Measurements from ENCODE around the gene KCNK17.
A peak's percentile ranks its signal among the peaks of the same experiment; 100 is the strongest.

Gene KCNK17, protein sequence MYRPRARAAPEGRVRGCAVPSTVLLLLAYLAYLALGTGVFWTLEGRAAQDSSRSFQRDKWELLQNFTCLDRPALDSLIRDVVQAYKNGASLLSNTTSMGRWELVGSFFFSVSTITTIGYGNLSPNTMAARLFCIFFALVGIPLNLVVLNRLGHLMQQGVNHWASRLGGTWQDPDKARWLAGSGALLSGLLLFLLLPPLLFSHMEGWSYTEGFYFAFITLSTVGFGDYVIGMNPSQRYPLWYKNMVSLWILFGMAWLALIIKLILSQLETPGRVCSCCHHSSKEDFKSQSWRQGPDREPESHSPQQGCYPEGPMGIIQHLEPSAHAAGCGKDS

DNA sequence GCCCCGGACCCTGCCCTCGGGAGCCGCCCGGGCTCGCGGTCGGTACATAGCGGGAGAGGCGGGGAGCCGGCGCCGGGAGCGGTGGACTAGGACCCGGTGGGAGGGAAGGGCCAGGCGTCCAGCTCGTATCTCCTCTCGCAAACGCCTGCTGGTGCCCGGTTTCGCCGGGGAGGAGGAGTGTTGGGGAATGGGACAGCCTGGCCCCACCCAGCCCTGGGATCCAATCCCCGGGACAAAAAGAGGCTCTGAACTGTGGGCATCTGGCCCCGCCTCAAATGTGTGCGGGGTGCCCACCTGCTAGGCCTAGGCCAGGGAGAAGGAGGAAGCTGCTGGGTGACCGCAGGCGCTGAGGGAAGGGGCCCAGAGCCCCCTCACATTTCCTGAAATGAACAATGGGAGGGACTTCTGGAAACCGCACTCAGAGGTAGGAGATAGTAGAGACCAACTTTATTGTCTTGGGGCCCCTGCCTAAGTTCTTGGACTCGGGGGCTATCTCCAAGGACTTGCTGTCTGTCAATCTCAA lies at the start of gene KCNK17:
Gene KCNK17, minus strand, starts transcription at position 147 of the 523 bp plus-strand sequence. Its CDS starts 99 bp downstream, at position 48.
- no peak for DNase-seq (ENCODE audit: low spot score)

DNA sequence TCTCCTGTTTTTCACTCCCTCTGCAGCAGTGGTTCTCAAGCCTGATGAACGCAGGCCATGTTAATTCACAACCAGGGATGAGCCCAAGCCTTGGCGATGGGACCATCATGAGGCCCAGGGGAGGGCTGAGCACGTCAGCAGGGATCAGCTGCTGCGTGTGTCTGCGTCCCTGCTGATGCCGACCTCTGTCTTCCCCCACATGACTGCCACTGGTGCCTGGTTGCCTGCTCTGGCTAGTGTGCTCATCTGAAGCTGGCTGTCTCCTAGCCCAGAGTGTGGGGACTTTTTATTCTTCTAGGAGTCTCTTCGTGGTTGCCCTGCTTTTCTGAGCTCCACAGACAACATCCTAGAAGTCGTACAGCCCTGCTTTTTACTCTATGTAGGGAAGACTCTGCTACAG lies 49.1 kb upstream of the KCNK17 start:
- DNase-seq (ENCODE audit: low spot score): no peak

DNA sequence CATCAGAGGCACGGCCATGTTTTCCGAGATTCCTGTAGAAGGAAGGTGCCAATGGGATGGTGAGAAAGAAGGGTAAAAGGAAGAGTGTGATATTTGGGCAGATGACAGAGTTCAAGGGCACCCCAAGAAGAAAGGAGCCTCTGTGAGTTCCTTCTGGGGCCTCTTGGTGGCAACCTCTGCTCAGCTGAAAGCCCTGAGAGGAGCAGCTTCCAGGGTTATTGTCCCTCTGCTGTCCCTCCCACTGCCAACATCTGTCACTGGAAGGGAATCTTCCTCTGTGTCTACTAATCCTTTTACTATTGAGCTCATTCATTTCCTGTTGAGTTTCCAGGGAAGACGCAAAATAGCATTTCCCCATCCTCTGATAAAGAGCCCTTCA lies 48.3 kb upstream of the KCNK17 start:
- DNase-seq (ENCODE audit: low spot score): peak; percentile 42

DNA sequence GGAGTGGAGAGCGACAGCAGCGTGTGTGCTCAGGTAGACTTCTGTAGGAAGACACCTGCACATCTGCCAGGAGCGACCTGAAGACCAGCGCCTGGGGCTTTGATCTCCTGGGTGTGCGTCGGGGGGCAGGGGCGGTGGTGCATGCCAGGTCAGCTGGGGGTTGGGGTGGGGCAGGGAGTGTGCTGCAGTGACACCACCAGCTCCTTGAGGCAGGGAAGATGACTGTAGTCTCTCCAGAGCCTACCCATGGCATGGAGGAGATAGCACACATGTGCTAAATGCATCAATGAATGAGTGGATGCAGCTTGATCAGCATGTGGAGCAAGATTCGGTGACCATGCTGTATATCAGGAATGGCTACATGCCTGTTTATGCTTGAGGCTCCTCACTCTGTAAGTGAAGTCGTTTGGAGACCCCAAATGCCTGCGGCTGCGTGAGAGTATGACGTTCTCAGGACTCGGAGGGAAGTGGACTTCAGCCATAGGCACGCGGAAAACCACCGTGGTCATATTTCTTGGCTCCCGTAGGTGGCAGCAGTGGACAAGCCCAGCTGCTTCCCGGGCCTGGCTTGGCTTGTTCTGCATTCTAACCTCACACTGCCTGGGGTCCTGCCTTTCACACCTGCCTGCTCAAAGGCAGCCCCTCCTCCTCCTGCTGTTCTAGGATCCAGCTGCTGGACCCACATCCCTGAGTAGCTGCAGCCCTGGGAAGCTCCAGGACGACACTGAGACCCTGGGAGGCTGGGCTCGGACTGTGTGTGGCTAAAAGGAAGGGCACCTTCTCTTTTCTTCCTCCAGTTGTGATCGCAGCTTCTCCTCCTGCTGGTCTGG lies 47.7 kb upstream of the KCNK17 start:
- DNase-seq (ENCODE audit: low spot score): peak; percentile 92

DNA sequence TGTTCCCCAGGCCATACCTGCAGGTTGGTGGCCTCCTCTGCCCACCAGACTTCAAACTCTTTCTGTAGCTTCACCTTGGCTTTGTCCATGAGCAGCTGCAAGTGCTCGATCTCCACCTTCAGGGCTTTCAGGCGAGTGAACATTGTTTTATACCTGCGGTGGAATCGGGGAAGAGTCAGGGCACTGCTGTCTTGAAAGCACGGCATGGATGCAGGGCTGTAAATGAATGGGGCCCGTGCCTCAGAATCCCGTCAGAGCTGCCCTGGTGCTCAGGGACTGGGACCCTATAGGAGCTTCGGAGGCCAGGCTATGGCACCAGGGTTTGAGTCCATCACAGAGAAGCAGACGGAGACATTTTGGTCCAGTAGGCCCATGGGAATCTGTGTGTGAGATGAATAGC lies 46.2 kb upstream of the KCNK17 start:
- DNase-seq (ENCODE audit: low spot score): no peak

DNA sequence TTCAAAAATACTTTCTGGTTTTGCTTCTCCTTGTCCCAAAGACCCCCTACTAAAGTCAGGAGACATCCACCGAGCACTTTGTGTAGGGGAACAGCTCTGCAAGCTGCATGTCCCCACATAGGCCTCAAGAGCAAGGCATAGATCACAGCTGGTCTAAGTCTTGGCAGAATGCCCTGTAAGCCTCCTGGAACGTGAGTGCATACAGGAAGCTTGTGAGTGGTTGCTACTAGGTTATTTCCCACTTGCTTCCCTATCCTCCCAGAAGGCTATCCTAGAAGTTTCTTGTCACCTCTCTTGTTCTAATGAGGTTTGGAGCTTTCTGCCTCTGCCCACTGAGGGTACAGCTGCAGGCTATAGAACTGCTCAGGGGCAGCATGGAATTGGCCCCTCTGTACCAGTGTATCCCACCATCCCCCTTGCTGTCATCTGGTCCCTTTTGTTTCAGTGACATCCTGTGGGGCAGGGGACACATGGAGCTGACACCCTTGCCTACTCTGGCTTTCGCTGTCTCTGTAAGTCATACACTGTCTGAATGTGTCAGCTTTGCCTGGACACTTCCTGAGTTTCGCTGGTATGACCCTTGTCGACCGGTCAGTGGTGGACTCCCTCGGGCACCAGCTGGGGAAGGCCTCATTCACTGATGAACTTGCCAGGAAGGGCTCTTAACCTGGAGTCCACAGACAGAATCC lies 43.9 kb upstream of the KCNK17 start:
- peak; percentile 29 for DNase-seq (ENCODE audit: low spot score)

DNA sequence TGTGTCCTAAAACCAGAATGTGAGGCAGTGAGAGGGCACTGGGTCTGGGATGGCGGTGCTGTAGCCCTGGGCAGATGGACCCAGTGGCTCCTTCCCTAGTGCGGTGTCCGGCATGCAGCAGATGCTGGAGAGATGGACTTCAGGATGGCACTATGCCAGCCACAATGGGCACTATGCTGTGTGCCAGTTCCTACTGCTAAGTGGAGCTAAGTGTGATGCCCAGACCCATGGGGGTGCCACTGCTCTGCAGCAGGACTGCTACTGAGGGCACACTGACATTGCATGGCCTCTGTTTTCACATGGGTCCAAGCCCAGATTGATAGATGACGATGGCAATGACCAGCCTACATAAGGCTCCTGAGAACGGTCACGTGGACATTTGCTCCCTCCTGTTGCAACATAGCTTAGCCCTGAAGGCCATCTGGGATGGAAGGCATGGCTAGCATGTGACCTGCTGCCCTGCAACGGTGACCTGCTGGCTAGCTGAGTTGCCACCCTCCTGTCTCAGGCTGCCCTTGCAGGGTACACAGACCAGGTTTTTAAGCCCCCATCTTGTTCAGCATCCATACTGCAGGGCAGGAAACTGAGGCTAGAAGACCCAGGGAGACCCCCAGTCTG lies 39.6 kb upstream of the KCNK17 start:
- no peak for DNase-seq (ENCODE audit: low spot score)

DNA sequence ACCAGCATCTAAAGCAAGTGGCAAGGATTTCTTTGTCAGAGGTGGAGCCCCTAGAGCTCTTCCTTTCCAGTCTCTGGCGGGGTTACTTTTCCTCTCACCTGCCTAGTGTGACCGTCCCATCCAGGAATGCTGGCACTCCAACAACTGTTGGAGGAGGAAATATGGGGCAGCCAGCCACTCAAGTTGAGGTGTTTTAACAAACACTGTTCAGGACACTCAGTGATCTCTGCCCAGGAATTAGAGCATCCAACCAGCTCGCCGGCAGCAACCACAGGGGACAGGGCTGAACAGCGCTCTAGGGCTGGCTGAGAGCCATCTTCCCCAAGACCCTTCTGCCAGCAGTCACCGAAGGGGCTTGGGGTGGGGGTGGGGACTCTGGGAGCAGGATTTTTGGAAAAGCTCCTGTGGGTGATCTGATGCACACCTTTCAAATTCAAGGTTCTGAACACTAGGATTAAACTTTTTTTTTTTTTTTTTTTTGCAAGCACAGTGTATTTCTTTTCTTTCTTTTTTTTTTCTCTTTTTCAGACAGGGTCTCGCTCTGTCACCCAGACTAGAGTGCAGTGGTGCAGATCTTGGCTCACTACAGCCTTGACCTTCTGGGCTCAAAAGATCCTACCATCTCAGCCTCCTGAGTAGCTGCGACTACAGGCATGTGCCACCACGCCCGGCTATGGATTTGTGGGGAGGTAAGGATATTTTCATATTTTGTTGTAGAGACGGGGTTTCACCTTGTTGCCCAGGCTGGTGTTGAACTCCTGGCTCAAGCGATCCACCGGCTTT lies 36.7 kb upstream of the KCNK17 start:
- DNase-seq (ENCODE audit: low spot score): no peak

DNA sequence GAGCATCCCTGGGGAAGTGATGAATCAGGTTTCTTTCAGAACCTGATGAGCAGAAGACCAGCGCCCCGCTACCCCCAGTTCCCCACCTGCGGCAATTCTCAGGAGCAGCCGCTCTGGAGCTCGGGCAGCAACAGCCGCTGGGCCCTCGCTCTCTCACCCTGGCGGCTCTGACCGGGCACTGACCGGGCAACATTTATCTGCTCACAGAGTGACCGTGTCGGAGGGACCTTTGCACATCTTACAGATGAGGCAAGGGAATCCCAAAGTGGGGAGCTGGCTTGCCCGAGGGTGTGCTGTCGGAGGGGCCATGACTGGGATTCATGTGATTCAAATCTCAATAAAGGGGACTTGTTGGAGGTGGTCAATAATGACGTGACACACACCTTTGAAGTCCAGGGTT lies 34.5 kb upstream of the KCNK17 start:
- DNase-seq (ENCODE audit: low spot score): no peak

DNA sequence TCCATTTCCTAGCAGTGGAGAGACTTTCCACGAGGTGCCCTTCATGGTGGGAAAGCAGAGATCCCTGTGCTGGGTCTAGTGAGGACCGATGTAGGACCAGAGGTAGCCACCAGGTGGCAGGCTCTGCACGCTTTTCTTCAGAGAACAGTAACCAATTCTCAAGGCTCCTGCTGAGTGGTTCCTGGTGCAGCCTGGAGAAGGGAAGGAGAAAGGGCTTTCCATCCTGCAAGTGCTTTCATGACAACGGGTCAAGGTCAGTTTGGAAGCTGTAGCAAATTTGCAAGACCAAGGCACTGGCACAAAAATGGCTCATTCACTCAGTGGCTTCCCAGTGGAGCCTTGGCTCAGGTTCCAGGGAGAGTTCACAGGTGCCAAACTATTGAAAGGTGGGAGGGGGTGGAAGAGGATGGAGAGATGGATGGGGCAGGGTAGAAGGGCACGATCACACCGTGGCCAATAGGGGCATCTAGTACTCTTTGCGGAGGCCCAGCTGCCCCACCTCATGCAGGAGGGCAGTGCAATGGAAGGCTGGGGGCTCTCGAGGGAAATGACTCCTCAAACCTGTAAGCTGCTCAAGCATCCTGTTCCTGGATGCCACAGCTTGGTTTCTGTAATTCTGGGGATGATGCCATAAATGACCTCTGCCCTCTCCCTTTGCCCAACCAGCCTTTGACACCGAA lies 33.8 kb upstream of the KCNK17 start:
- DNase-seq (ENCODE audit: low spot score): peak; percentile 92

DNA sequence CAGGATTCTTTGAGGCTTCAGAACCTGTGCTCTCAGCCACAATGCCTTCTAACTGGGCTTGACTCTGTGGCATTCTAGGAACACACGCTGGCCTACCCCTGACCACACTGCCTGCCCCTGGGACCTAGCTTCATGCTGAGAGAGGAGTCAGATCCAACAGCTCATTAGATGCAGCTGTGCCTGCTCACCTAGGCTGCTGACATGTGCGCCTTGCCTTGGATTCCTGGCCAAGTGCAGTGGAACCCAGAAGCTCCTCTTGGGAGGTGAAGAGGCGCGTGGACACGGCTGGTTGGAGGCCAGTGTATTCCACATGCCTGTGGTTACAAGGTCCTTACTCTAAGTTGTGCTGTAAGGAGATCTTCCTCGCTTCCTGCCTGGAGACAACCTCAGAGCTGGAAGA lies 33.0 kb upstream of the KCNK17 start:
- no peak for DNase-seq (ENCODE audit: low spot score)

DNA sequence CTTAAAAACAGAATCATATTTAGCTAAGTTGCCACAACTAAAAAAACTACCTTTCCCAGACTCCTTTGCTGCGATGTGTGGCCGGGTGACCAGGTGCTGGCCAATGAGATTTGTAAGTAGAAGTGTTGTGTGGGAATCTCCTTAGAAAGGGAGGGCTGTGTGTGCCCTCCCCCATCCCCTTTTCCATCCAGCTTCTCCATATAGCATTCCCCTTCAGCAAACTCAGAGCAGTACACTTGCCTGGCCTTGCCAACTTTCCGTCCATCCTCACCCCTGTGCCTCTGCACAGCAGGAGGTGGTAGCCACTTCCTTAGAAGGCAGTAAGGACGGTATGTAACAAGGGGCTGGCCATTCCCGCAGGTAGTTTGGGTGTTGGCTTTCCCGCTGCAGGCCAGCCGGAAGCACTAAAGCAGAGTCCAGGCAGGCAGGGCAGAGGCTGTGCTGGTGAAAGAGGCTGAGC lies 30.6 kb upstream of the KCNK17 start:
- DNase-seq (ENCODE audit: low spot score): no peak

DNA sequence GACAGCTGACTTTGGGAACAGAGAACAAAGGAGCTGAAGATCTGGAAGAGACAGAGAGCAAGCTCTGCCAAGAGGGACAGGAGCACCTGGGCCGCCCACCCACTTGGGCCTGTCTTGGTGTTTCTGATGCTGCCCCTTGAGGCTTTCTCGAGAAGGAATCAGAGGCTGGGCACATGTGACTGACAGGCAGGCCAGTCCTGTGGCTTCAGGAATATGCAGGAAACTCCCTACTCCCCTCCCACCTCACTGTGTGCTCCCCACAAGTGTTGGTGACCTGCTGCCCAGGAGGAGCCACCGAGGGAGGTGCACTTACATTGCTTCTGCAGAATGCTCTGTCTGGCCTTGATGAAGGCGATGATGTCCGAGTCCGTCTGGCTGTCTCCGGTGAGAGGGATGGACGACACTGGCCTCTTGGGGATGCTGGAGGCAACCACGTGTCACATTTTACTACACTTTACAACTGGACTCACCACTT lies 29.2 kb upstream of the KCNK17 start:
- DNase-seq (ENCODE audit: low spot score): no peak

DNA sequence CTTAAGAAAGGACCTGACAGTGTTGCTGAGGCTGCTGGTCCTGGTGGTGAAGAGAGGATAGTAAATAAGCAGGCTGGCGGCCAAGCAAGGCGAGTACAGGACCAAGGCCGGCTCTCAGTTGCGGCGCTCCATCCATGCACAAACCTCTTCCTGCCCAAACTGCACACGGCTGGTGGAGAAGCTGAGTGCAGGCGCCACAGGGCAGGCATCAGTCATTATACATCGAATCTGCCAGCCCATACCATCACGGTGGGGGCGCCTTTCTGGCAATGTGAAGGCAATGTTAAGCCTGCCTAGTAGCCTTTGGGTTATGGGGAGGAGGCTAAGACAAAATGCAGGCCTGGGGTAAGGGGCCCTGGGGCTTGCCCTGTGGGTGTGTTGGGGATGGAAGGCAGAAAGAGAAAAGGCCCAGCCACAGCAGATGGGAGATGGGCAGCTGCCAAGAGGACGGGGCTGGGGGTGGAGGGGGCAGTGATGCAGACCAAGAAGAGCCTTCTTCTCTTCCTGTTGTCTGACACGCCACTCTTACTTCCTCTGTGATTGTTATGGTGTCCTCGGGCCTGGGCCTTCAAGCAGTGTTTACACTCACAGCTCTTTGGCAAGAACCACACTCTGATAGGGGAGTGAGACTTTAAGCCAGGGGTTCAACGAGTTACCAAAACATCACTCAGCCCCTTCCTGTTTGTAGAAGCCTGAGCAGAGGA lies 28.6 kb upstream of the KCNK17 start:
- no peak for DNase-seq (ENCODE audit: low spot score)

DNA sequence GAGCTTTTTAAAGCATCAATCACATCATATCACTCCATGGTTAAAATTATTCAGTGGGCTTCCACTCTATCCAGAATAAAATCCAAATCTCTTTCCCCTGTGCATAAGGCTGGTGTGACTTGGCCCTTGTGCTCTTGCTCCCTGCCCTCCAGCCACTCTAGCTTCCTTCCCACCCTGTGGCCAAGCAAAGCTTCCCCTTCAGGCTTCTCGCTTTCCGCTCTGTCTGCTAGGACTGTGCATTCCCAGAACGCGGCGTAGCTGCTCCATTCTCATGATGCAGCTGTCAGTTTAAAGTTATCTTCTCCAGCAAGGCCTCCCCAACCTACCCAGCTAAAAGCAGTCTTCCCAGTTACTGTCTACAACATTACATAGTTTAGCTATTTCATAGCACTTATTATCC lies 27.7 kb upstream of the KCNK17 start:
- DNase-seq (ENCODE audit: low spot score): no peak

DNA sequence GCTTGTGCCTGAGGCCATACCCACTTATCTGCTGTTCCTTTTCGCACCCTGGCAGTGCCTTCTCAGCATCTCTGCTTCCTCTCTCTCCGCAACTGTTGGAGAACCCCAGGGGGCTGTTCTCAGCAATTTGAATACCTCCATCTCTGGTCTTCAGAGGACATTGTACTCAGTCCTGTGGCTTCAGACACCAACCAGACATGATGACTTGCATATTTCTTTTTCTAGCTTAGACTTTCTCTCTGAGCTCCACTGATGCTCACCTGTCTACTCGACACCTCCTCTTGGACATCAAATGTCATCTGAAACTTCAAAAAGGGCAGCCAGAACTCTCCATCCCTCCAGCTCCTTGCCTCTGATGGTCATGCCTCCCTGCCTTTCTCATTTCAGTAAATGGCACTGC lies 27.1 kb upstream of the KCNK17 start:
- DNase-seq (ENCODE audit: low spot score): no peak

DNA sequence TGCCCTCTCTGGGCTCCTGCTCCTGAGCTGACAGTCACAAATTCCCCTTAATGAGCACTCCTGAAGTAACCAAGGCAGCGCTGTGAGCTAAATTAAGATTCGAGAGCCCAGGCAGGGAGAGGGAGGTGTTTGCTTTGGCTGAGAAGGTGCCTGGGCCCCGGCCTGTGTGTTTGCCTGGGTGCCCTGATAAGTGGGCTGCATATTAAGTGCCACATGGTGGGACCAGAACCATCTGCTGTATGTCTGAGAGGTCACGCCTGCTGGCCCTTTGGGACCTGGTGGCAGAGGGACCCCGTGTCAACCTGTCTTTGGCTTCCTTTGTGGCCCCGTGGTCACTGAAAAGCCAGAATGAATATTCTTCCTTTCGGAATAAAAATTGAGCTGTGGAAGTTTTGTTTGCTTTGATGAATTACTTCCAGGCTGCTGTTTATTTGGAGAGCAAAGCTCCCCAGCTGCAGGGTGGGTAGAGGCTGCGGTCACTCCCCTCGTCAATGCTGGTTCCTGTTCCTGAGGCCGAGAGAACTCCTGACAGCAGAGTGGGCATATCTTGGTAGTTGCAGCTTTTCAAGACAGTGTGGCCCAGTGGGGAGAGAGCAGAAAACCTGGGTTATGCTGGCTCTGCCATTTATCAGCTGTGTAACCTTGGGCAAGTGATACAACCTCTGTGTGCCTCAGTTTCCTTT lies 25.8 kb upstream of the KCNK17 start:
- no peak for DNase-seq (ENCODE audit: low spot score)

DNA sequence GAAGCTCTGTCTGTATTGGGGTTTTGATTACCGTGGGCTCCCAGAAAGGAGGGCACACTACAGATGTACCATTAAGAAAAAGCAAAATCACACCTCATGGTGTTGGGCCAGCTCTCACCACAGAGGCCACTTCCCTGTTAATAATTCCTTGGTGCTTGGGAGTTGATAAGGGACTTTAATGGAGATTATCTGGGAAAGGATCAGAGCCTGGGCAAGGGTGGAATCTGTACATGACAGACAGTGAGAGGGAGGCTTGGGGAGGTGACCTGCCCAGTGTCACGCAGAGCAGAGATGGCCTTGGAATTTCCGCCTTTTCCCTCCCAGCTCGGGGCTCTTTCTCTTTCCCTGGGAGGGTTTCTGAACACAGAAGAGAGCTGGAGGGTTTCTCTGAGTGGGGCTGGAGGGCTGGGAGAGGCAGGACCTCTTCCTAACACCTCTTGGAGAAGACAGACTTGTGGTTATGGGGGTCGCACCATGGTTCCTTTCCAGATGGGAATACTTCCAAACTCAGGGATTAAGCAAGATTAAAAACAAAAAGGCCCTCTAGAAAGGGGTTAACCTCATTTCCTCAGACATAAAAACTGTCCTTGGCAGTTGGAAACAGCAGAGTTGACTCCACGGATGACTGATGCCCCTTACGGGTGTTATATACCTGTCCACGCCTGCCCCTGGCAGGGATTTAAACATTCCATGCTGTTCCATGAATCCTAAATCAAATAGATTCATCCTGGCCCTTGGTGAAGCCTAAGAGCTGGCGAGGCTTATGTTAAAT lies 25.1 kb upstream of the KCNK17 start:
- no peak for DNase-seq (ENCODE audit: low spot score)

DNA sequence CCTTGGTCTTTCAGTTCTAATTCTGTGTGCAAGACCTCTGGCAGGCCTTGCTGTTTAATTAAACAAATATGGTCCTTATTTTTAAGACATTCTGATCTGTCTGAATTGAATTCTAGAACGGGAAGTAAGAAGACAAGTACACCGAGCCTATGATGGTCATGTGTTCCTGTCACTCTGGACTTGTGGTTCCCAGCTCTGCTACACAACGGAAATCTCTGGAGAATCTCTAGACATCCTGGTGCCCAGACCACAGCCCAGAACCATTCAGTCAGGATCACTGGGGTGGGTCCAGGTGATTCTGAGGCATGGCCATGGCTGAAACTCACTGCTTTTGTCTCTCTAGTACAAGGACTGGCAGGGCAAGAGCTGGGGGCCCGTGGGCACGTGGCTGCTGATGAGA lies 24.2 kb upstream of the KCNK17 start:
- no peak for DNase-seq (ENCODE audit: low spot score)
